Measurements from ENCODE around the gene CTRB1.

CTRB1 gene

GRCh38 chr16:75188832-75189477, 29.8 kb upstream of the CTRB1 start:
- H3K27ac ChIP-seq, result peak overlapping the region; percentile 3; the same call in 1 of the 2 replicates
- no peak for TF ChIP-seq ZFX (IDR thresholded peaks at IDR 0.05)
- TF ChIP-seq CTCF (conservative IDR thresholded peaks at IDR 0.05), result no peak

- no peak for TF ChIP-seq ZFX (IDR thresholded peaks at IDR 0.05)
- no peak for TF ChIP-seq CTCF (conservative IDR thresholded peaks at IDR 0.05)
- H3K27ac ChIP-seq, result no peak overlapping the region; the same call in 1 of the 2 replicates
Observed at GRCh38 chr16:75189638-75190245, 29.0 kb upstream of the CTRB1 start.

- no peak overlapping the region for H3K27ac ChIP-seq
- TF ChIP-seq ZFX (IDR thresholded peaks at IDR 0.05) (no peak), CTCF (conservative IDR thresholded peaks at IDR 0.05) (no peak)
Observed at GRCh38 chr16:75192606-75193264, 26.1 kb upstream of the CTRB1 start.

GRCh38 chr16:75193265-75193650, 25.5 kb upstream of the CTRB1 start:
- TF ChIP-seq CTCF (conservative IDR thresholded peaks at IDR 0.05) (no peak), ZFX (IDR thresholded peaks at IDR 0.05) (no peak)
- no peak overlapping the region for H3K27ac ChIP-seq

- no peak overlapping the region for H3K27ac ChIP-seq
- TF ChIP-seq CTCF (conservative IDR thresholded peaks at IDR 0.05) (no peak), ZFX (IDR thresholded peaks at IDR 0.05) (no peak)
Observed at GRCh38 chr16:75193730-75194444, 24.9 kb upstream of the CTRB1 start.

GRCh38 chr16:75195811-75196790, 22.7 kb upstream of the CTRB1 start:
- H3K27ac ChIP-seq, result no peak overlapping the region
- TF ChIP-seq ZFX (IDR thresholded peaks at IDR 0.05) (no peak), CTCF (conservative IDR thresholded peaks at IDR 0.05) (no peak)
